Lung (tissue), 12 donors: Measurements from ENCODE around the gene OR6Y1. TPM values are rescaled to one million over a fixed set of nuclear protein-coding genes. Genes with fewer than 3 reads are reported as not detected.

Source experiments
- ATAC-seq: fragments of 200-7000 bp; cut with Tn5 transposase; one replicate; pipeline ENCODE4 v1.9.1; 2020; ENCODE audit warnings: moderate number of reproducible peaks; ENCODE audit not compliant: insufficient read depth, low FRiP score
- DNase-seq, 3 donors: peaks; one replicate each; pipeline ENCODE4 v3.0.0-alpha.2; 2013 to 2017
- H3K27ac ChIP-seq, 2 donors: one replicate each; pipeline ENCODE4 v1.5.1; 2013; ENCODE audit warnings: mild to moderate bottlenecking in 2 of 2, moderate library complexity in 2 of 2, control low read depth in 1 of 2, inconsistent platforms in 1 of 2, low read depth in 1 of 2, low read length in 1 of 2
- H3K27me3 ChIP-seq, 3 donors: one replicate each; pipeline ENCODE4 v1.5.1; 2013; ENCODE audit warnings: low read length in 2 of 3; ENCODE audit not compliant: control insufficient read depth in 3 of 3, insufficient read depth in 3 of 3
- H3K36me3 ChIP-seq, 4 donors: one replicate each; pipeline ENCODE4 v1.5.1; 2013; ENCODE audit warnings: low read length in 4 of 4, mild to moderate bottlenecking in 1 of 4, moderate library complexity in 1 of 4; ENCODE audit not compliant: control insufficient read depth in 4 of 4, insufficient read depth in 4 of 4
- H3K4me1 ChIP-seq, 5 donors: one replicate each; pipeline ENCODE4 v1.5.1; 2013; ENCODE audit warnings: low read length in 5 of 5, mild to moderate bottlenecking in 2 of 5, moderate library complexity in 1 of 5; ENCODE audit not compliant: control insufficient read depth in 5 of 5, insufficient read depth in 5 of 5
- H3K4me3 ChIP-seq: one replicate; pipeline ENCODE4 v1.5.1; 2013; ENCODE audit warnings: mild to moderate bottlenecking, control low read depth, moderate library complexity
- H3K9ac ChIP-seq, 2 donors: one replicate each; pipeline ENCODE4 v1.5.1; 2013; ENCODE audit warnings: low read length in 2 of 2, control low read depth in 1 of 2; ENCODE audit not compliant: insufficient read depth in 1 of 2
- H3K9me3 ChIP-seq, 4 donors: one replicate each; pipeline ENCODE4 v1.5.1; 2013; ENCODE audit warnings: low read length in 3 of 4, mild to moderate bottlenecking in 1 of 4, moderate library complexity in 1 of 4; ENCODE audit not compliant: control insufficient read depth in 4 of 4, insufficient read depth in 3 of 4
- WGBS, 2 donors: extraction: QIAGEN DNeasy Blood & Tissue Kit; methylation state at CpG; one replicate each; pipeline ENCODE4 v1.1.7; 2013; 5-methylcytosine and 5-hydroxymethylcytosine counted together
- polyA plus RNA-seq, 2 donors: library from polyadenylated mRNA; stranded (reverse); fragments of 200-250 nt; gene quantifications; one replicate each; pipeline ENCODE4 v1.2.1, GENCODE V29; 2013
- total RNA-seq, 2 donors: library from RNA; depleted of rRNA in 1 of 2; stranded (reverse); fragments of >200 nt in 1 of 2; gene quantifications; one replicate each; pipeline ENCODE4 v1.2.1, GENCODE V29; 2014 to 2021
- TF ChIP-seq, protein P1 (sequence below): IDR thresholded peaks from 2 replicates; pipeline ENCODE4 v1.5.1; 2012; ENCODE audit warnings: mild to moderate bottlenecking; ENCODE audit errors: control extremely low read depth, extremely low read depth
- donor health status: control.
- donor health status: control.
- donor health status: Bipolar disorder and iron deficiency.
- donor health status: healthy.
- donor health status: DM: yes; HTN: yes; CAD: no.

OR6Y1 gene
- total and polyA plus RNA-seq, 4 donors: not detected

- H3K4me3 ChIP-seq: no peak overlapping the region
- ATAC-seq (no peak), DNase-seq (no peak)
- no peaks in the 10 kb centered on the region for H3K27me3 ChIP-seq
- peaks cover 0 to 3% (median 0%) of the 10 kb centered on the region in 4 donors for H3K9me3 ChIP-seq
- H3K4me1 ChIP-seq: no peaks in the 10 kb centered on the region
- no peak overlapping the region for H3K9ac ChIP-seq
- H3K27ac ChIP-seq: no peak overlapping the region
- TF ChIP-seq, protein P1, sequence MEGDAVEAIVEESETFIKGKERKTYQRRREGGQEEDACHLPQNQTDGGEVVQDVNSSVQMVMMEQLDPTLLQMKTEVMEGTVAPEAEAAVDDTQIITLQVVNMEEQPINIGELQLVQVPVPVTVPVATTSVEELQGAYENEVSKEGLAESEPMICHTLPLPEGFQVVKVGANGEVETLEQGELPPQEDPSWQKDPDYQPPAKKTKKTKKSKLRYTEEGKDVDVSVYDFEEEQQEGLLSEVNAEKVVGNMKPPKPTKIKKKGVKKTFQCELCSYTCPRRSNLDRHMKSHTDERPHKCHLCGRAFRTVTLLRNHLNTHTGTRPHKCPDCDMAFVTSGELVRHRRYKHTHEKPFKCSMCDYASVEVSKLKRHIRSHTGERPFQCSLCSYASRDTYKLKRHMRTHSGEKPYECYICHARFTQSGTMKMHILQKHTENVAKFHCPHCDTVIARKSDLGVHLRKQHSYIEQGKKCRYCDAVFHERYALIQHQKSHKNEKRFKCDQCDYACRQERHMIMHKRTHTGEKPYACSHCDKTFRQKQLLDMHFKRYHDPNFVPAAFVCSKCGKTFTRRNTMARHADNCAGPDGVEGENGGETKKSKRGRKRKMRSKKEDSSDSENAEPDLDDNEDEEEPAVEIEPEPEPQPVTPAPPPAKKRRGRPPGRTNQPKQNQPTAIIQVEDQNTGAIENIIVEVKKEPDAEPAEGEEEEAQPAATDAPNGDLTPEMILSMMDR: no peak
- WGBS, 2 donors: 97 to 98% methylated on average over 2 of the region's 2 CpGs
- H3K36me3 ChIP-seq: no peaks in the 10 kb centered on the region
These were observed 6.7 kb downstream of the OR6Y1 start for GRCh38 chr1:158547533-158547932.

DNA sequence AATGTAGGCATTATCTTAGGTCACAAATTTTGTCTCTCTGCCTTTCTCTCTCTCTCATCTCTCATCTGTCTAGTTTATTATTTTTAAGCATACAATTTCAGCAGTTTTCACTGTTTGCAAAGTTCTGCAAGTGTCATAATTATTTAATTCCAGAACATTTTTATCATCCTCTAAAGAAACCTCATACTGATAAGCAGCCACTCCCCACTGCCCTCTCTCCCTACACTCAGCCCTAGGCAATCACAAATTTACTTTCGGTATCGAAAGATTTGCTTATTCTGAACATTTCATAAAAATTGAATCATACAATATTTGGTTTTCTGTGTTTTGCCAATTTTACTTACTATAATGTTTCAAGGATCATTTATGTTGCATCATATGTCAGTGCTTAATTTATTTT, 16.6 kb downstream of the OR6Y1 start:
- no peak overlapping the region for H3K4me3 ChIP-seq
- no peaks in the 10 kb centered on the region for H3K36me3 ChIP-seq
- ATAC-seq: no peak
- TF ChIP-seq, protein P1: no peak
- no peaks in the 10 kb centered on the region for H3K27me3 ChIP-seq
- no peak overlapping the region for H3K27ac ChIP-seq
- no peak for DNase-seq
- H3K9ac ChIP-seq: no peak overlapping the region
- H3K4me1 ChIP-seq: no peaks in the 10 kb centered on the region
- WGBS, 2 donors: 87 to 90% methylated on average over 2 of the region's 2 CpGs
- no peaks in the 10 kb centered on the region for H3K9me3 ChIP-seq

DNA sequence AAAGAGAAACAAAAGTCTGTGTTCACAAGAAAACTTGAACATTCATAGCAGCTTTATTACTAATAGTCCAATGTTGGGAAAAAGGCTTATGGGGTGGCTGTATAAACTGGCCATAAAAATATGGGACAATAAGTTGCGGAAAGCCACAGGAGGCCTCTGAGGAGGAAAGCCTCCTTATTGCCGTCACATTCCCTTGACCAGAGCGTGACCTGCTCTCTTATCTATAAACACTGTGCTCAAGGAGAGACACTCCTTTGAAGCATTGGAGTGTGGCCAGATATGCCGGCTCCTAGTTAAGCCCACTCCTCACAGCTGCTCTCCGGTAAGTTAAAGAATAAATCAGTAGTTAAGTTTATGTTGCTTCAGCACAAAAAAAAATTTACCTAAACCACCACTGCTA, 19.7 kb downstream of the OR6Y1 start:
- no peaks in the 10 kb centered on the region for H3K4me1 ChIP-seq
- no peaks in the 10 kb centered on the region for H3K27me3 ChIP-seq
- ATAC-seq (no peak), DNase-seq (peak in 2 of 3 donors; percentile 2 to 39)
- no peaks in the 10 kb centered on the region for H3K9me3 ChIP-seq
- WGBS, 2 donors: 30 to 67% methylated on average over 5 of the region's 5 CpGs
- no peak overlapping the region for H3K4me3 ChIP-seq
- TF ChIP-seq, protein P1: no peak
- H3K36me3 ChIP-seq: no peaks in the 10 kb centered on the region
- no peak overlapping the region for H3K27ac ChIP-seq
- no peak overlapping the region for H3K9ac ChIP-seq

DNA sequence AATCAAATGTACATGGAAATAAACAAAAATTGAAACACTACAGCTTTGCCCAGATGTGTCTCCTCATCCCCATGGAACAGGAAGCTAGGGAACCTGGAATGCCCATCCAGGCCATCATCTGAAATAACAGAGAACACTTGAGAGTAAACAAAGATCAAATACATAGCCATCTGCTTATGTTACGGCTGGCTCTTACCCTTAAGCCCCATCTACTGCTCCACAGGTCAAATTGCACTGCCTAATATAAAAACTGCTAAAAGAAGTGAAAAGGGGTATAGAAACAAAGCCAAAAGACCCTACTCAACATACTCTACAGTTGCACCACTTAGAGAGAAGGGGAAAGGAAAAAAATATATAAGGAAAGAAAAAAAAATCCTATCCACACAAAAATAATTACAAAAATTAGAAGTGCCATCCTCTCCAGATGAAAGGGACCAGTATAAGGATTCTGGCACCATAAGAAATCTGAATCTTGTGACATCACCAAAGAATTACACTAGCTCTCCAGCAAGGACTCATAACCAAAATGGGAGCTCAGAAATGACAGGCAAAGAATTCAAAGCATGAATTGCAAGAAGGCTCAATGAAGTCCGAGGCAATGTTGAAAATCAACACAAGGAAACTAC, 26.9 kb downstream of the OR6Y1 start:
- peak in 2 of 3 donors; percentile 42 to 76 for DNase-seq
- 34 to 38% methylated on average over 2 of the region's 2 CpGs for WGBS, 2 donors
- Histone ChIP-seq H3K27me3 (no peaks in the 10 kb centered on the region), H3K4me3 (no peak overlapping the region), H3K9ac (no peak overlapping the region), H3K4me1 (no peaks in the 10 kb centered on the region), H3K9me3 (peaks cover 0 to 3% (median 0%) of the 10 kb centered on the region in 4 donors), H3K36me3 (no peaks in the 10 kb centered on the region), H3K27ac (no peak overlapping the region)
- TF ChIP-seq, protein P1: no peak
- no peak for ATAC-seq
